Omental fat pad (tissue), 4 donors: ENCODE results near the gene AP4S1. TPM values are rescaled to one million over a fixed set of nuclear protein-coding genes. Genes with fewer than 3 reads are reported as not detected.

Source experiments
- ATAC-seq: fragments of 150-250 bp; one replicate; pipeline ENCODE4 v1.9.1; 2016; ENCODE audit warnings: mild to moderate bottlenecking, moderate library complexity; ENCODE audit not compliant: low FRiP score
- DNase-seq: peaks from one replicate; pipeline ENCODE4 v3.0.0-alpha.2; 2019; ENCODE audit warnings: low spot score
- total RNA-seq, 4 donors: library from RNA; depleted of rRNA; stranded (reverse); fragments of >200 nt; gene quantifications; one replicate each; pipeline ENCODE4 v1.1.0, GENCODE V29; 2016
- TF ChIP-seq, protein P1 (sequence below), 3 donors: fragments of 450-650 bp; IDR thresholded peaks; one replicate each; pipeline ENCODE4 v1.5.1; 2016 to 2017; ENCODE audit warnings: antibody characterized with exemption in 3 of 3, mild to moderate bottlenecking in 3 of 3, moderate library complexity in 2 of 3

The AP4S1 gene
- total RNA-seq, 4 donors from 2014 or later: 5.0 to 13.0 (median 8.6) TPM

DNA sequence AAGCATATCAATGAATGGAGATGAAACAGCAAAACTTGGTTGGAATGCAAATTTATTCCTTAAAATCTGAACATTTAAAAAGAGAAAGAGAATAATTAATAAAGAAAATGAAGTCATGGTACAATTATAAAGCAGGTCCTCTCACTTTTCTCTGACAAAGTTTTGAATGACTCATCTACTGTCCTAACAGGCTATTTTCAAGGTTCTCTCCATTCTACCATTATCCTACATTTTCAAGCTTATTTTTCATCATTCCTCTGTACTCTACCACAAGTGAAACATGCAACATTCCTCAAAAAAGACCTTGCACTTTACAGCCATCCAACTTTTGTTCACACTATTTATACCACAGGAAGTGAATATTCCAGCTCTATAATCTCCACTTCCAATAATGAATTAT is 36.9 kb upstream of the AP4S1 start:
- ATAC-seq: no peak
- TF ChIP-seq, protein P1, sequence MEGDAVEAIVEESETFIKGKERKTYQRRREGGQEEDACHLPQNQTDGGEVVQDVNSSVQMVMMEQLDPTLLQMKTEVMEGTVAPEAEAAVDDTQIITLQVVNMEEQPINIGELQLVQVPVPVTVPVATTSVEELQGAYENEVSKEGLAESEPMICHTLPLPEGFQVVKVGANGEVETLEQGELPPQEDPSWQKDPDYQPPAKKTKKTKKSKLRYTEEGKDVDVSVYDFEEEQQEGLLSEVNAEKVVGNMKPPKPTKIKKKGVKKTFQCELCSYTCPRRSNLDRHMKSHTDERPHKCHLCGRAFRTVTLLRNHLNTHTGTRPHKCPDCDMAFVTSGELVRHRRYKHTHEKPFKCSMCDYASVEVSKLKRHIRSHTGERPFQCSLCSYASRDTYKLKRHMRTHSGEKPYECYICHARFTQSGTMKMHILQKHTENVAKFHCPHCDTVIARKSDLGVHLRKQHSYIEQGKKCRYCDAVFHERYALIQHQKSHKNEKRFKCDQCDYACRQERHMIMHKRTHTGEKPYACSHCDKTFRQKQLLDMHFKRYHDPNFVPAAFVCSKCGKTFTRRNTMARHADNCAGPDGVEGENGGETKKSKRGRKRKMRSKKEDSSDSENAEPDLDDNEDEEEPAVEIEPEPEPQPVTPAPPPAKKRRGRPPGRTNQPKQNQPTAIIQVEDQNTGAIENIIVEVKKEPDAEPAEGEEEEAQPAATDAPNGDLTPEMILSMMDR (IDR thresholded peaks at IDR 0.05): no peak
- no peak for DNase-seq

DNA sequence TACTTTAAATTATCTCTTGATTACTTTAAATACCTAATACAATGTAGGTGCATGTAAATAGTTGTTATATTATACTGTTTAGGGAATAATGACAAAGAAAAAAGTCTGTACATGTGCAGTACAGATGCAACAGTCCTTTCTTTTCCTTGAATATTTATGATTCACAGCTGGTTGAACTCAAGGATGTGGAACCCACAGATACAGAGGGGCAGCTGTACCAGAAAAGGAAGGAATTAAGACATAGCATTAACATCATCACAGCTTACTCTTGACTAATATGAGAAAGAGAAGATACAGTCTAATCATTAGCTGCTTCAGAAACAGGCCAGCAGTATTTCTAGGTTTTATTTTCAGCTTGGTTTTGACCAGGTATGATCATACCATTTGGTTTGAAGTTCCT is 34.7 kb upstream of the AP4S1 start:
- TF ChIP-seq, protein P1 (IDR thresholded peaks at IDR 0.05): no peak
- no peak for DNase-seq
- ATAC-seq: no peak

DNA sequence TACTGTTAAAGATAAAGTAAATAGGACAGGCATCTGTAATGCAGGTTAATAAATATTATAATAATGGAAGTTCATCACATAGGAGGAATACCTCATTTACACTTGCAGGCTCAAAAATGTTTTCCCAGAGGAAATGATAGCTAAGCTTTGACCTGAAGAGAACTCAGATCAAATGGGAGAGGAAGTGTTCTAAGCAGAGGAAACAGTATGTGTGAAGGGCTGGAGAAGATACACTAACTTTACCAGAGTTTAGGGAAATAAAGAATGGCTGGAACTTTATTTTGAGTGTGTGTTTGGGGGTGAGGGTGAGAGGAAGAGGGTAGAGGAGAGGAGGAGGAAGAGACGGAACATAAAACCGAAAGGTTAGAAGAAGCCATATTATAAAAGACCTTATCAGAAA is 34.0 kb upstream of the AP4S1 start:
- DNase-seq: no peak
- TF ChIP-seq, protein P1 (IDR thresholded peaks at IDR 0.05): no peak
- no peak for ATAC-seq

DNA sequence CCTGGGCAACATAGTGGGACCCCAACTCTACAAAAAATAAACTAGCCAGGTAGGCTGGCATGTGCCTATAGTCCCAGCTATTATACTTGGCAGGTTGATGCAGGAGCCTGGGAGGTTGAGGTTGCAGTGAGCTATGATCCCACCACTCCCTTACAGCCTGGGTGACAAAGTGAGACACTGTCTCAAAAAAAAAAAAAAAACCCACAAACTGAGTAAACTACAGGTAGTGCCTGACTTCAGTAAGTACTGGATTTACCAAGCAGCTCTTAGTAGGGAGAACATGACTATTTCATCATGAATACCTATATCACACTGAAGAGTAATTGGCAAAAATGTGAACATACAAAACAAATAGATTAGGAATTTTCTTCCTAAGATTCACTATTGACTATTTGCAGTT is 32.4 kb upstream of the AP4S1 start:
- ATAC-seq: no peak
- DNase-seq: no peak
- TF ChIP-seq, protein P1 (IDR thresholded peaks at IDR 0.05): no peak

DNA sequence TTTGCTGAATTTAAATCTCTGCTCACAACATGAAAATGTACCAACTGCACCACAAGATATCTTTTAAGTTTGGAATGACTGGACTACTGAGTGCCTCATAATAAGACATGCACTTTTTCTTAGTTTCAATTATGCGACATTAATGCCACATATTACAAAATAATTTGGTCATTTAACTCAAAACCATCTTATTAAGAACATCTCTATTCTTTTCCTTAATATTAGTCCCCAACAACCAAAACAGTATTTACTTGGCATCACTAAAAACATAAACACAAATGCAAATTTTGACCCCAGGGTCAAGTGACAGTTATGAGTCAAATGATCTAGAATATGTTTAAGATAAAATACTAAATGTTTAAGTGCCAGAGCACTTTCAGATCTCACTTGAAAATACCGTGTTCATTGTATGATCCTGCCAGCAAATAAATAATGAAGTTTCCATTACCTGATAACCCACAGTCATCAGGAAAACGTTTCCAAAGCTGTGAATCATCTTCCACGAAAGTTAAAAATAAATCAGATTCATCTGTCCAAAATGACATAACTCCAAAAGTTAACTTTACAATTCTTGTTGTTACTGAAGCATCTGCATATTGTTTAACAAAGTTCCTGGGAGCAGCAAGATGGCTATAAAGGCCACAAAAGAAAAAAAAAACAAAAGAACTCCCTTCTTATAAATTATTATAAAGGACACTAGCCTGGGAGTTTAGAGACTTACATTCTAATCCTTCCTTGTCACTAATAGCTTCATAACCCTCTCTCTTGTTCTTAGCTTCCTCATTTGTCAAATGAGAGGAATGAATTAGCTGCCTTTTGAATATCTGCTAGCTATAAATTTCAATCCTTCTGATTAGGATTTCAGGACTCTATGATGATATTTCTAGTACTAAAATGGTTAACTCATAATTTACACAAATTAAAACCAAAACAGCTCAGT is 30.5 kb upstream of the AP4S1 start:
- peak; percentile 74 for ATAC-seq
- TF ChIP-seq, protein P1 (IDR thresholded peaks at IDR 0.05): no peak

DNA sequence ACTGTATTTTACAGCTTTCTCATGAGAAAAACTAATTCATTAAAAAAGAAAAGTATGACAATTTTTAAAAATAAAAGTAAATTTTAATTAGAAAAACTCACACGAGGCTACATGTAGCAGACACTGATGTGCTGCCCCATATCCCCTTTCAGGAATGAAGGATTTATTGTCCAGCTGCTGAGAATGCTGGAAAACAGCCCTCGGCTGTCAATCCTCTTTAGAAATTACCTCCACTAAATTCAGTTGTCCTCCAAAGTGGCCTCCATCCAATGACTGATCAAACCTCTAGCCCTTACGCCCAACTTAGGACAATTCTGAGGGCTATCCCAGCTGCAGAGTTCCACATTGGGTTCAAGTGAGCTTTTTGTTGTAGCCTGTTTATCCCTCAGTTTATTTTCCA is 29.8 kb upstream of the AP4S1 start:
- DNase-seq: no peak
- ATAC-seq: no peak
- TF ChIP-seq, protein P1 (IDR thresholded peaks at IDR 0.05): no peak

More for the DNA sequence above, 30.5 kb upstream of the AP4S1 start:
- no peak for DNase-seq
